OCI-LY3 (cell line): Measurements from ENCODE around the gene NFAM1.

Source experiments
- H2AFZ ChIP-seq: fragments of 200-600, 300-600 bp; shearing (Covaris generic); 2 replicates; pipeline ENCODE4 v1.6.0; 2014; ENCODE audit warnings: antibody characterized with exemption, low read depth, low read length
- H3K27ac ChIP-seq: fragments of 200-600, 300-600 bp; sonication (generic); 2 replicates; pipeline ENCODE4 v1.5.1; 2014; ENCODE audit warnings: mild to moderate bottlenecking, low read length, moderate library complexity, mixed read lengths
- H3K27me3 ChIP-seq: fragments of 200-600, 300-600 bp; sonication (generic); 2 replicates; pipeline ENCODE4 v1.6.1; 2014; ENCODE audit warnings: low read depth, low read length, mixed read lengths
- H3K36me3 ChIP-seq: fragments of 200-600, 300-600 bp; sonication (generic); replicated peaks from 2 replicates; pipeline ENCODE3; 2014; ENCODE audit warnings: low read depth, low read length, mixed read lengths
- H3K4me1 ChIP-seq: fragments of 300-600, 200-600 bp; sonication (generic); 2 replicates; pipeline ENCODE4 v1.6.1; 2014; ENCODE audit warnings: low read length, mixed read lengths
- H3K4me2 ChIP-seq: fragments of 200-600, 300-600 bp; sonication (generic); 2 replicates; pipeline ENCODE4 v1.6.1; 2014; ENCODE audit warnings: low read length, mixed read lengths
- H3K4me3 ChIP-seq: fragments of 300-600, 200-600 bp; sonication (generic); 2 replicates; pipeline ENCODE4 v1.5.1; 2014; ENCODE audit warnings: antibody characterized with exemption, mild to moderate bottlenecking, low read length, moderate library complexity
- H3K79me2 ChIP-seq: fragments of 300-600, 200-600 bp; shearing (Covaris generic); 2 replicates; pipeline ENCODE4 v1.6.1; 2014; ENCODE audit warnings: mild to moderate bottlenecking, low read length, mixed read lengths
- H3K9ac ChIP-seq: fragments of 300-600, 200-600 bp; shearing (Covaris generic); 2 replicates; pipeline ENCODE4 v1.6.0; 2014; ENCODE audit warnings: mild to moderate bottlenecking, low read length, moderate library complexity
- H3K9me3 ChIP-seq: fragments of 200-600, 300-600 bp; shearing (Covaris generic); 2 replicates; pipeline ENCODE4 v1.6.1; 2014; ENCODE audit warnings: low read length, mixed read lengths; ENCODE audit not compliant: insufficient read depth
- H4K20me1 ChIP-seq: fragments of 200-600, 300-600 bp; sonication (generic); 2 replicates; pipeline ENCODE4 v1.6.1; 2016; ENCODE audit warnings: low read length, mixed read lengths; ENCODE audit not compliant: insufficient read depth
- EZH2phosphoT487 ChIP-seq: fragments of 200-600 bp; shearing (Covaris generic); IDR thresholded peaks from 2 replicates; pipeline ENCODE4 v1.6.1; 2018; ENCODE audit warnings: antibody characterized with exemption, mixed run types, low read depth
- TF ChIP-seq, protein P1 (sequence below): fragments of 200-600, 300-600 bp; sonication (generic); IDR thresholded peaks from 2 replicates; pipeline ENCODE4 v1.5.1; 2014; ENCODE audit warnings: antibody characterized with exemption, low read length, low read depth

Gene NFAM1

DNA sequence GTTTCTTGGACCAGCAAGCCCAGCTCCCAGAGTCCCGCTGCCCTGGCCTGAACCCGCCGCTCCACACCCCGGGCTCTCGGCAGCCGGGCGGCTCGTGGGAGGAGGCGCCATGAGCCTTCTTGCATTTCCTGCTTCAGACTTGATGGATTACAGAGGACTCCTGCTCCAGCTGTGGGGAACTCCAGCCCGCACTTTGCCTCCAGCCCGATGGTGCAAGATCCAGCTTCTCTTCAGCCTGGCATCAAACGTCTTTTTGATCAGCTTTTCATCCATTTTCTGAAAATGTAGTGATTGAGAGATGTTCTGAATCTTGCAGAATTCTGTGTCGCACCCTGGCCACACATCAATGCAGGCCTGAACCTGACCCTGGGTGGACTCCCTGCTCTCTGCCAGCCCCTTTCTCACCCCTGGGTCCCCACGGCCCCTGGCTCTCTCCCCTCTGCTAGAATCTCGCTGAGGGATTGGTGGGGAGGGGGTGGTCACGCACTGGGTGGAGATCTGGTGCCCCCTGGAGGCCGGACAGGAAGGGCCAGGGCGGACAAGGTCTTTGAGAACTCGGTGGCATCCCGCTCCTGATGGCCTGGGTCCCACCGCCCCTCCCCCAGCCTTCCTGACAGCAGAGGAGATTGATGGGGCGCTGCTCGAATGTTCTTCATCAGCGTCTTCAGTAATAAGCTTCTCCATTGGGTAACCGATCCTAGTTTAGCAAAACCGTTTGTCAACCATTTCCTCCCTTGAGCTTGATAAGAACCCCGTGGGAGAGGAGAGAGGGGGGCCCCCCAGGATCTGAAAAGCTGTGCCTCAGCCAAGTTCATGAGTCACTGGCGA lies 12.1 kb upstream of the NFAM1 start:
- H3K4me2 ChIP-seq: peak overlapping the region; percentile 86
- peaks cover 2% of the 10 kb centered on the region; the same call in 1 of the 2 replicates for H3K27me3 ChIP-seq
- H3K27ac ChIP-seq: peak overlapping the region; percentile 31
- H3K9ac ChIP-seq: peak overlapping the region; percentile 65
- H3K4me1 ChIP-seq: peaks cover 33% of the 10 kb centered on the region
- H3K4me3 ChIP-seq: peak overlapping the region; percentile 77
- H2AFZ ChIP-seq: peak overlapping the region; percentile 96
- no peaks in the 10 kb centered on the region for H3K79me2 ChIP-seq
- no peaks in the 10 kb centered on the region for H4K20me1 ChIP-seq
- no peaks in the 10 kb centered on the region for H3K36me3 ChIP-seq
- TF ChIP-seq, protein P1, sequence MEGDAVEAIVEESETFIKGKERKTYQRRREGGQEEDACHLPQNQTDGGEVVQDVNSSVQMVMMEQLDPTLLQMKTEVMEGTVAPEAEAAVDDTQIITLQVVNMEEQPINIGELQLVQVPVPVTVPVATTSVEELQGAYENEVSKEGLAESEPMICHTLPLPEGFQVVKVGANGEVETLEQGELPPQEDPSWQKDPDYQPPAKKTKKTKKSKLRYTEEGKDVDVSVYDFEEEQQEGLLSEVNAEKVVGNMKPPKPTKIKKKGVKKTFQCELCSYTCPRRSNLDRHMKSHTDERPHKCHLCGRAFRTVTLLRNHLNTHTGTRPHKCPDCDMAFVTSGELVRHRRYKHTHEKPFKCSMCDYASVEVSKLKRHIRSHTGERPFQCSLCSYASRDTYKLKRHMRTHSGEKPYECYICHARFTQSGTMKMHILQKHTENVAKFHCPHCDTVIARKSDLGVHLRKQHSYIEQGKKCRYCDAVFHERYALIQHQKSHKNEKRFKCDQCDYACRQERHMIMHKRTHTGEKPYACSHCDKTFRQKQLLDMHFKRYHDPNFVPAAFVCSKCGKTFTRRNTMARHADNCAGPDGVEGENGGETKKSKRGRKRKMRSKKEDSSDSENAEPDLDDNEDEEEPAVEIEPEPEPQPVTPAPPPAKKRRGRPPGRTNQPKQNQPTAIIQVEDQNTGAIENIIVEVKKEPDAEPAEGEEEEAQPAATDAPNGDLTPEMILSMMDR: peak; percentile 89
- TF ChIP-seq EZH2phosphoT487: no peak
- H3K9me3 ChIP-seq: no peaks in the 10 kb centered on the region

DNA sequence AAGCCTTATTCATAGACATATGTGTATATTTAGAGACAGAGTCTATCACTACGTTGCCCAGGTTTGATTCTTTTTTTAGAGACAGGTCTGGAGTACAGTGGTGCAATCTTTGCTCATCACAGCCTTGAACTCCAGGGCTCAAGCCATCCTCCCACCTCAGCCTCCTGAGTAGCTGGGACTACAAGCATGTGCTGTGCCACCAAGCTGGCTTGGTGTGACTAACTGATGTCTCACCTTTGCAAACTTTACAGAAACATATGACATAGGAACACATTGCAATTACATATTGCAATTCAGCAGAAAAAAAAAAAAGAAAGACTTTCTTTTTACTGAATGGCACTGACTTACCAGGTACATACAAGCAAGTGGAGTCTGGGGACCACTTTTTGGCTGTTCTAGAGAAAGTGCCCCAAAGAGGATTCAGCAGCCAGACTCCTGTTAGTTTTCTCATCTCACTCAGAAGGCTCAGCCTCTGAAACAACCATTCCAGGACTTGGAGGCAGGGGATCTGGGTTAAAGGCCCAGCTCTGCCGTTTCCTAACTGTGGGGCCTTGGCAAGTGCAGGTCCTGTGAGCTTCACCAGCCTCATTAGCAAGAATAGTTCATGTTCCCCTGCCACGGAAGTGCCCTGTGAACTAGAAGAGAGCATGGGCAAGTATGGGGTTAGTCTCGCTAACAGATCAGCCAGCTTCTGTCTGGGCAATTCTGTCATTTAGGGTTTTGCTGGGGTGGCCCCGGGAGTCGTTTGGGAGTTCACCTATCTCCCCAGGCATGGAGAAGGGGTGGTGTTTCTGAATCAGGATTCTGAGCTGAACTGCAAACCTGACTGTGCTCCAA lies 11.3 kb upstream of the NFAM1 start:
- H3K9ac ChIP-seq: peak overlapping the region; percentile 65
- peak overlapping the region; percentile 86 for H3K4me2 ChIP-seq
- peak overlapping the region; percentile 31 for H3K27ac ChIP-seq
- no peaks in the 10 kb centered on the region for H3K79me2 ChIP-seq
- no peaks in the 10 kb centered on the region for H3K9me3 ChIP-seq
- no peaks in the 10 kb centered on the region for H3K36me3 ChIP-seq
- peaks cover 38% of the 10 kb centered on the region for H3K4me1 ChIP-seq
- H4K20me1 ChIP-seq: no peaks in the 10 kb centered on the region
- H3K4me3 ChIP-seq: peak overlapping the region; percentile 77
- H2AFZ ChIP-seq: peak overlapping the region; percentile 96
- no peaks in the 10 kb centered on the region for H3K27me3 ChIP-seq
- TF ChIP-seq, protein P1: no peak
- TF ChIP-seq EZH2phosphoT487: no peak

DNA sequence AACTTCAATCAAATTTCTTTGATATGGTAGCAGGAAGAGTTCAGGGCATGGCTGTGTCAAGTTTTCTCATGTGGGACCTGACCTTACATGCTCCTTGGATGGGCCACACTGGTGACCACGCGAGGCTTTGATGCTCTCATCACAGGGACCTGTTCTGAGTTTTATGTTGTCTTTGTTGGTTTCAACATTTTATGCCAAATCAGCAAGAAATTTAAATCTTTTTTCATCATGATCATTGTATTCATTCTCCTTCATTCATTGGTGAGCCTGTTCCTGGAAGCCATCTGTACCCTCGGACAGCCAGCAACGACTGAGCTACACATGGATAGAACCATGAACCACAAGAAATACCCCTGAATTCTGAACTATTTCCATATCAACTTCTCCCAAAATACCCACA lies 10.5 kb upstream of the NFAM1 start:
- Histone ChIP-seq H3K79me2 (no peaks in the 10 kb centered on the region), H4K20me1 (no peaks in the 10 kb centered on the region), H3K27me3 (no peaks in the 10 kb centered on the region), H3K4me3 (no peak overlapping the region), H3K36me3 (no peaks in the 10 kb centered on the region), H3K9me3 (no peaks in the 10 kb centered on the region), H2AFZ (no peak overlapping the region), H3K9ac (no peak overlapping the region), H3K4me2 (no peak overlapping the region), H3K4me1 (peaks cover 41% of the 10 kb centered on the region), H3K27ac (no peak overlapping the region)
- TF ChIP-seq EZH2phosphoT487: no peak
- TF ChIP-seq, protein P1: no peak

DNA sequence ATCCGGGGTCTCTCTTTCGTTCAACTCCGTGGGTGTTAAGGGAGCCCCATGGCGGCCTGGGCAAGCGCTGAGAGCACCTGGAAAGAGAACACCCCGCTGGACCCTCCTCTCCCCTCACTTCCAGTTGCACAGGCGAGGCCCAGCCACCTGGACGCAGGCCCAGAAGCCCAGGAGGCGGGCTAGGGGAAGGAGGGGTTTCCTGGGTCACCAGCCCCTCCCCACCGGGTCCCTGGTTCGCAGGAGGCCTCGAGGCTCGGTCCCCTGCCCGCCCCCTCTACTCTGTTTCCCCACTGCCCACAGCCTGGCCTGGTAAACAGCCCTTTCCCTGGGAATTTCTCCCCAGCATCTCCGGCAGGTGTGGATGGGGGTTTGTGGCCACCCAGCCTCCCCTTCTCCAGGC lies 8.5 kb upstream of the NFAM1 start:
- H3K4me1 ChIP-seq: peaks cover 49% of the 10 kb centered on the region
- no peaks in the 10 kb centered on the region for H3K79me2 ChIP-seq
- H4K20me1 ChIP-seq: no peaks in the 10 kb centered on the region
- no peaks in the 10 kb centered on the region for H3K36me3 ChIP-seq
- H3K9ac ChIP-seq: no peak overlapping the region
- no peak overlapping the region for H2AFZ ChIP-seq
- H3K4me2 ChIP-seq: no peak overlapping the region
- no peak for TF ChIP-seq EZH2phosphoT487
- TF ChIP-seq, protein P1: no peak
- H3K27me3 ChIP-seq: peaks cover 8% of the 10 kb centered on the region; the same call in 1 of the 2 replicates
- H3K4me3 ChIP-seq: no peak overlapping the region
- no peaks in the 10 kb centered on the region for H3K9me3 ChIP-seq
- no peak overlapping the region for H3K27ac ChIP-seq
